Esophagus (tissue), 2 donors: Measurements from ENCODE around the gene CLCN1. TPM values are rescaled to one million over a fixed set of nuclear protein-coding genes. Genes with fewer than 3 reads are reported as not detected.

ENCODE experiments used
- H3K27ac ChIP-seq, 2 donors: one replicate each; pipeline ENCODE4 v1.5.1; 2013; ENCODE audit warnings: low read depth in 2 of 2, mild to moderate bottlenecking in 2 of 2, inconsistent platforms in 1 of 2, low read length in 1 of 2, moderate library complexity in 1 of 2
- H3K27me3 ChIP-seq, 2 donors: one replicate each; pipeline ENCODE4 v1.6.1; 2013; ENCODE audit warnings: low read length in 2 of 2, control low read depth in 1 of 2, mild to moderate bottlenecking in 1 of 2; ENCODE audit not compliant: insufficient read depth in 2 of 2, control insufficient read depth in 1 of 2
- H3K36me3 ChIP-seq, 2 donors: one replicate each; pipeline ENCODE4 v1.6.1; 2013; ENCODE audit warnings: low read length in 1 of 2; ENCODE audit not compliant: control insufficient read depth in 2 of 2, insufficient read depth in 2 of 2
- H3K4me1 ChIP-seq, 2 donors: one replicate each; pipeline ENCODE4 v1.6.1; 2013; ENCODE audit warnings: low read length in 1 of 2; ENCODE audit not compliant: control insufficient read depth in 2 of 2, insufficient read depth in 2 of 2
- H3K4me3 ChIP-seq, 2 donors: one replicate each; pipeline ENCODE4 v1.5.1; 2013; ENCODE audit warnings: low read length in 2 of 2, mild to moderate bottlenecking in 2 of 2, low read depth in 1 of 2, moderate library complexity in 1 of 2
- H3K9me3 ChIP-seq, 2 donors: one replicate each; pipeline ENCODE4 v1.6.1; 2013; ENCODE audit warnings: mild to moderate bottlenecking in 2 of 2, low read depth in 1 of 2, low read length in 1 of 2, moderate library complexity in 1 of 2; ENCODE audit not compliant: control insufficient read depth in 2 of 2, insufficient read depth in 1 of 2
- WGBS, 2 donors: extraction: QIAGEN DNeasy Blood & Tissue Kit; methylation state at CpG; one replicate each; pipeline ENCODE4 v1.1.7; 2013; 5-methylcytosine and 5-hydroxymethylcytosine counted together
- polyA plus RNA-seq, 2 donors: library from polyadenylated mRNA; stranded (reverse); fragments of 200-250 nt; gene quantifications; one replicate each; pipeline ENCODE4 v1.2.3, GENCODE V29; 2013
- donor health status: healthy with polysubstance abuse.
- donor health status: Bipolar disorder and iron deficiency.

CLCN1 gene
- polyA plus RNA-seq, 2 donors, result 0.31 to 0.44 TPM

DNA sequence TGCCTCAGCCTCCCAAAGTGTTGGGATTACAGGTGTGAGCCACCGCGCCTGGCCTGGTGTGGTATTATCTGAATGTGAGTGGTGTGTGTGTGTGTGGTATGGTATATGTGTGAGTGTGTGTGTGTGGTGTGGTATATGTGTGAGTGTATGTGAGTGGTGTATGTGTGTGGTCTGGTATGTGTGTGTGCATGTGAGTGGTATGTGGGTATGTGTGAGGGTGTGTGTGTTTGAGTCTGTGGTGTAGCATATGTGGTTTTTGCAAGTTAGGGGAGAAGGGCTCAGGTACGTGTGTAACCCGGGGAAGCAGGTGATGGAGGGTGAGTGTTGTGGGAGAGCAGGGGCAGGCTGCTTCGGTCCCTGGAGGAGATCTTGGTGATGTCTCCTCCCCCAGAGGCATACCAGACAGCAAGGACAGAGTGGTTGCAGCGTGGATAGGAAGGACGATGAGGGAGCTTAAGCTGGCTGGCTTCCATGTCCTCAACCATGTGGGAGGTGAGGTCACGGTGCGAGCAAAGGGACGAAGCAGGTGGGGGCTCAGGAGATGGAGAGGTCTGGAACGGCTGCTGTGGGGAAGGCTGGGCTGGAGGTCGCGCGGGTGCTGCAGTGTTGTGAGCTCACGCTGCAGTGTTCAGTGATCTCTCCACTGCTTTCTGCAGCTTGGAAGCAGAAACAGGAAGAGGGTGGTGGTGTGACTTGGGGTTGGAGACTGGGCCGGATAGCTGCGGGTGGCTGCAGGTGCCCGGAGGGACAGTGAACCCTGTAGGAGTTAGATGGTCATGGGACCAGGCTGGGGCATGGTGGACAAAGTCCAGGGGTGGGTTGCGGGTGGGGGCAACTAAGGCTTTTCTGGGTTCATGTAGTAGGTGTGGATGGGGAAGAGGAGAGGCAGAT is 70.2 kb downstream of the CLCN1 start:
- Histone ChIP-seq H3K9me3 (no peaks in the 10 kb centered on the region), H3K36me3 (peaks cover 0 to 34% of the 10 kb centered on the region in 2 donors), H3K4me1 (peaks cover 17 to 37% of the 10 kb centered on the region in 2 donors), H3K27ac (peak overlapping the region; percentile 35 to 70), H3K27me3 (no peaks in the 10 kb centered on the region), H3K4me3 (no peak overlapping the region)
- WGBS, 2 donors, result 59 to 62% methylated on average over 19 of the region's 19 CpGs

DNA sequence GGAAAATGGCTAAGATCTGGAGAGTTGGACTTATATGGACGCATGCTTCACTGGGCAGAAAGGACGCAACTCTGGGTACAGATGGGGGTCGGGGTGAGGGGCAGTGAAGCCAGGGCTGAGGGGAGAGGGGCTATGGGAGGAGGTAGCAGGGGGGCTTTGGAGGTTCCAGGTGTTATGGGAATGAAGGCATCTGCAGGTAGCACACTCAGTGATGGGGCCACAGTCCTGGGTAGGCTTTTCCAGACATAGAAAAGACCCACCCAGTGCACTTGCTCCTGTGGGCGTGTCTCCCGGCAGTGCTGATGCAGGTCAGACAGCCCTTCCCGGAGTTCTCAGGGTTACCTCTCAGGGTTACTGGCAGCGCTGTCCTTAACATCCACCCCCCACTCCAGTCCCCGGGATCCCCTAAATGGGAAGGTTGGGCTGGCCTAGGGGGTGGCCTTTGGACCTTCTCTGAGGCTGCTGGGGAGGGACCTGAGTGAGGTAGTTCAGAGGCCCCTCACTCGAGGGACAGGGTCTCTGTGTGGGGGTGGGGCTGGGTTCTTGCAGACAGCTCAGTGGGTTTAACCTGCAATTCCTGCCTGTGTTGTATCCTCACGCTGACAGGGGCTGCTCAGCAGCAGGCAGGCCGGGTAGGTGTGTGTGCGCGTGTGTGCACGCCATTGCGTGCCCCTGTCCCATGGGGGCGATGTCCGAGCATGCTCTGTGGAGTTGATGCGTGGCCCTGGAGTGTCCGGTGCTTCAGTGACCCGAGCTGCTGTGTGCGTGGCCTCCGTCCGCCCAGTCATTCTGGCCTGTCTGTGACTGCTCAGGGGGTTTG is 71.5 kb downstream of the CLCN1 start:
- H3K27ac ChIP-seq, result peak overlapping the region in 1 of 2 donors; percentile 70
- no peaks in the 10 kb centered on the region for H3K9me3 ChIP-seq
- 78 to 86% methylated on average over 23 of the region's 23 CpGs for WGBS, 2 donors
- peaks cover 0 to 41% of the 10 kb centered on the region in 2 donors for H3K36me3 ChIP-seq
- no peaks in the 10 kb centered on the region for H3K27me3 ChIP-seq
- peaks cover 15 to 39% of the 10 kb centered on the region in 2 donors for H3K4me1 ChIP-seq
- no peak overlapping the region for H3K4me3 ChIP-seq

DNA sequence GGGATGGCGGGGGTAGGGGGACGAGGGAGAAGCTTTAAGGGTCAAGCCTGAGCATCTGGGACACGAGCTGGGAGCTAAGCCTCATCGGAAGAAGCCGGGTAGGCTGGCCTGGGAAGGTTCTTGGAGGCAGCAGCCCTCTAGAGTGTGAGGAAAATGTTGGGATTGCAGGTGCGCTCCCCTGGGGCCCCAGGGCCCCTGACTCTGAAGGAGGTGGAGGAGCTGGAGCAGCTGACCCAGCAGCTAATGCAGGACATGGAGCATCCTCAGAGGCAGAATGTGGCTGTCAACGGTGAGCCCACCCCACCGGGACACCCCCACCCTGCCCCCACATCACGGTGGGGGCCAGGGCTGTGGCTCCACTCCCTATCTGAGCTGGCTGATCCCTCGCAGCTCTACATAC is 72.1 kb downstream of the CLCN1 start:
- peaks cover 0 to 40% of the 10 kb centered on the region in 2 donors for H3K36me3 ChIP-seq
- no peaks in the 10 kb centered on the region for H3K27me3 ChIP-seq
- H3K9me3 ChIP-seq, result no peaks in the 10 kb centered on the region
- H3K4me3 ChIP-seq, result no peak overlapping the region
- peaks cover 10 to 34% of the 10 kb centered on the region in 2 donors for H3K4me1 ChIP-seq
- peak overlapping the region in 1 of 2 donors; percentile 56 for H3K27ac ChIP-seq
- WGBS, 2 donors, result 80 to 82% methylated on average over 8 to 10 of the region's 10 CpGs

DNA sequence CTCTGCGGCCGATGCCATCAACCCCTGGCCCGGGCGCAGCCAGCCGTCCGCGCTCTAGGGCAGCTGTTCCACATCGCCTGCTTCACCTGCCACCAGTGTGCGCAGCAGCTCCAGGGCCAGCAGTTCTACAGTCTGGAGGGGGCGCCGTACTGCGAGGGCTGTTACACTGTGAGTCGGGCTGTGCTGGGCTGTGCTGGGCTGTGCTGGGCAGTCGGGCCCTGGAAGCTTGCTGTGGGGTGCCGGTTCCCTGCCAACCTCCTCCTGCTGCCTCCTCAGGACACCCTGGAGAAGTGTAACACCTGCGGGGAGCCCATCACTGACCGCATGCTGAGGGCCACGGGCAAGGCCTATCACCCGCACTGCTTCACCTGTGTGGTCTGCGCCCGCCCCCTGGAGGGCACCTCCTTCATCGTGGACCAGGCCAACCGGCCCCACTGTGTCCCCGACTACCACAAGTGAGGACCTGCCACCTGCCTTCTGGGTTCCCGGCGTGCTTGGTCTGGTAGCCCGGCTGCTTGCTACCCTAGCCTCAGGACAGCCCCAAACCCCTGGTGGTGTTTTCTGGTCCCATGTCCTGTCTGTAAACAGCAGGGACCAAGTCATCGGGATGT is 72.7 kb downstream of the CLCN1 start:
- peaks cover 3 to 42% of the 10 kb centered on the region in 2 donors for H3K36me3 ChIP-seq
- no peaks in the 10 kb centered on the region for H3K9me3 ChIP-seq
- H3K4me3 ChIP-seq, result no peak overlapping the region
- H3K27ac ChIP-seq, result peak overlapping the region; percentile 12 to 56
- 85 to 87% methylated on average over 28 of the region's 28 CpGs for WGBS, 2 donors
- H3K27me3 ChIP-seq, result no peaks in the 10 kb centered on the region
- H3K4me1 ChIP-seq, result peaks cover 6 to 32% of the 10 kb centered on the region in 2 donors

DNA sequence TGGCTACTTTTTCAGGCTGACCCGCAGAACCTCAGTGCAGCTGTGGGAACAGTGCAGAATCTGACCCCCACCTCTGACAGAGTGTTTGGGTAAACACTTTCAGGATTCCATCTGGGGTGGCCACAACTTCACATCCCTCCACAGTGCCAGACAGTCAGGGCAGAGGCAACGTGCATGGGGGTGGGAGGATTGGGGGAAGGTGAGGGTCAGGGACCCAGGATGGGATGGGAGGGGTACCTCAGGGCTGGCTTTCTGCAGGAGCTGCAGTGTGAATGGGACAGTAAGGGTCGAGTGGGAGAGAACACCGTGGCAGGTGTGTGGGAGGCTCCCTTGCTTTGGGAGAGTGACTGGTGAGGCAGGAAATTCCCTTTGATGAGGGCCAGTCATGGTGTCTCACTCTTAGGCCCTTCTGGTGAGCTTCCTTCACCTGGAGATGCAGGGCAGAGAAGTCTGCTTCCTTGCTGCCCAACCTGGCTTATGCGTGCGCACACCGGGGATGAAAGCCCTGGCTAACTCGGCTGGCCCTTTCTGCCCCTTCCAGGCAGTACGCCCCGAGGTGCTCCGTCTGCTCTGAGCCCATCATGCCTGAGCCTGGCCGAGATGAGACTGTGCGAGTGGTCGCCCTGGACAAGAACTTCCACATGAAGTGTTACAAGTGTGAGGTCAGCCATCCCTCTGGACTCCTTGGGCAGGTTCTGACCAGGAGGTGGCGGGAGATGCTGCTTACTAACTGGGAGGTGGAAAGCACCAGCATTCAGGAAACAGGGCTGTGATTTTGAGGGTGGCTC is 73.6 kb downstream of the CLCN1 start:
- 78 to 84% methylated on average over 15 of the region's 15 CpGs for WGBS, 2 donors
- H3K27ac ChIP-seq, result peak overlapping the region; percentile 16 to 27
- H3K9me3 ChIP-seq, result no peaks in the 10 kb centered on the region
- no peaks in the 10 kb centered on the region for H3K27me3 ChIP-seq
- H3K4me1 ChIP-seq, result peaks cover 4 to 31% of the 10 kb centered on the region in 2 donors
- peaks cover 3 to 45% of the 10 kb centered on the region in 2 donors for H3K36me3 ChIP-seq
- no peak overlapping the region for H3K4me3 ChIP-seq

DNA sequence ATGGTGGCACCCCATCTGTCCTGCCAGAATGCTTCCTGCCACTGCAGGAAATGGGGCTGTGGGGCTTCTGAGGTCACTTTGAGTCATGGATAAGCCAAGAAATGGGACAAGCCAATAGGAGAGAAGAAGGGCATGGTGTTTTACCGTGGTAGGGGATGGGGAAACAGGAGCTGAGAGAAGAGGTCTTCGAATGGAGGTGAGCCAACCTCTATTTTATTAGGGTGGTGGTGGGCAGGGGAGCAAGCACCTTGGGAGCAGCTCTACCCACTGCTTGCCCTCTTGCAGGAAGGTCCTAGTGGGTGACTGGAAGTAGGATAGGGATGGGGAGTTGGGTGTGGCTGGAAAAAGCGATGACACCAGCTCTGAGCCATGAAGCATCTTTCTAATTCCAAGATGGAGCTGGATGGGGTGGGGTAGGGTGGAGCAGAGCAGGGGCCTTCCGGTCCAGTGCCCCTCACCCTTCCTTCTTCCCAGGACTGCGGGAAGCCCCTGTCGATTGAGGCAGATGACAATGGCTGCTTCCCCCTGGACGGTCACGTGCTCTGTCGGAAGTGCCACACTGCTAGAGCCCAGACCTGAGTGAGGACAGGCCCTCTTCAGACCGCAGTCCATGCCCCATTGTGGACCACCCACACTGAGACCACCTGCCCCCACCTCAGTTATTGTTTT is 74.3 kb downstream of the CLCN1 start:
- H3K9me3 ChIP-seq, result no peaks in the 10 kb centered on the region
- 87 to 89% methylated on average over 10 of the region's 10 CpGs for WGBS, 2 donors
- peak overlapping the region; percentile 8 to 65 for H3K27ac ChIP-seq
- H3K36me3 ChIP-seq, result peaks cover 3 to 52% of the 10 kb centered on the region in 2 donors
- H3K27me3 ChIP-seq, result no peaks in the 10 kb centered on the region
- H3K4me1 ChIP-seq, result peaks cover 4 to 25% of the 10 kb centered on the region in 2 donors
- no peak overlapping the region for H3K4me3 ChIP-seq

DNA sequence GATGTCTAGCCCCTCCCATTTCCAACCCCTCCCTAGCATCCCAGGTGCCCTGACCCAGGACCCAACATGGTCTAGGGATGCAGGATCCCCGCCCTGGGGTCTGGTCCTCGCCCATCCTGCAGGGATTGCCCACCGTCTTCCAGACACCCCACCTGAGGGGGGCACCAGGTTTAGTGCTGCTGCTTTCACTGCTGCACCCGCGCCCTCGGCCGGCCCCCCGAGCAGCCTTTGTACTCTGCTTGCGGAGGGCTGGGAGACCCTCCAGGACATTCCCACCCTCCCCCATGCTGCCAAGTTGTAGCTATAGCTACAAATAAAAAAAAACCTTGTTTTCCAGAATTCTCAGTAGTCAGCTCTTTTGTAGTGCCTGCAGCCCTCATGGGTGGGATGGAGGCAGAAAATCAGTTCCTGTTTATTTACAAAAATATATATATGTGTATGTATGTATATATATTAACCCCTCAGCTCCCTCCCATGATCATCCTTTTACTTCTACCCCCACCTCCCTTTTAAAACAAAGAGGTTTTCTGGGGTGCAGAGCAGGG is 74.9 kb downstream of the CLCN1 start:
- H3K36me3 ChIP-seq, result peaks cover 7 to 58% of the 10 kb centered on the region in 2 donors
- H3K4me1 ChIP-seq, result peaks cover 4 to 22% of the 10 kb centered on the region in 2 donors
- no peaks in the 10 kb centered on the region for H3K27me3 ChIP-seq
- H3K4me3 ChIP-seq, result no peak overlapping the region
- 84 to 88% methylated on average over 9 of the region's 9 CpGs for WGBS, 2 donors
- H3K27ac ChIP-seq, result peak overlapping the region; percentile 74 to 90
- no peaks in the 10 kb centered on the region for H3K9me3 ChIP-seq

DNA sequence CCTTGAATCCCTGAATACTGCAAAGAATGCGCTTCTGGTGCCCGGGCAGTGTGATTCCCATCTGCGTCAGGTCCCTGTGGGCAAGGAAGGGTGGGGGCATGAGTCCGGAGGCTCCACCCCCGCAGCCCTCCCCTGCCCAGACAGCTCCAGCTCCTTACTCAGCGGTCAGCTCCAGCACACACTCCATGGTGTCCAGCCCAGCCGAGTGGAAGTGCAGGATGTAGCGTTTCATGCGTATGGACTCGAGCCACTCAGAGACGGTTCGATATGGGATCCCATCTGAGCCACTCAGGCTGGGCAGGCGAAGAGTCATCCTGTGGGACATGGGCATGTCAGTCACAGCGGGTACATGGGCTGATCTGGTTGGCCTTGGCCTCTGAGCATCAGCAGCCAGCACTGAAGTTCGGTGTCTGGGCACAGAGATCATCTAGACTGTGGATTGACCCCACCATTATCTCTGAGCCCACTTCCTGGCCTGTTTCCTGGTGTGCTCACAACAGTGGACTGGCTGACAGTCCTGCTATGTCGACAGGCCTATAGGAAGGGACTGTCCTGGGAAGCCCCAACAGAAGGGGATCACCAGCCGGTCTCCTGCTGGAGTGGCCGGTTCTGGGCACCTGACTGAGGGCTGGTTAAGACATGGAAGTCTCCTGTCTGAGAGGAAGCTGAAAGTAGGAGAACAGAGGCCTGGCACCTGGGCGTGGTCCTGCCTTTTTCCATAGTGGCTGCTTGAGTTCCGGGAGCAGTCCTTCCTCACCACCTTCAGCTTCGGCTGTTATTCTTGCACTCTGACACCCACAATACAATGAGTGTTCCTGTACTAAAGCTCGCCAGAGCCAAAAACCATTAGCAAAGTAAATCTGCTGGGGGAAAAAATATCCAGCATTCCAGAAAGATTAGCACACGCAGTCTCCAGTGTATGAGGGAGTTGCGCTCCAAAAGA is 75.8 kb downstream of the CLCN1 start:
- peaks cover 0 to 16% of the 10 kb centered on the region in 2 donors for H3K4me1 ChIP-seq
- H3K36me3 ChIP-seq, result peaks cover 8 to 63% of the 10 kb centered on the region in 2 donors
- H3K27me3 ChIP-seq, result no peaks in the 10 kb centered on the region
- H3K4me3 ChIP-seq, result no peak overlapping the region
- WGBS, 2 donors, result 52 to 57% methylated on average over 24 of the region's 24 CpGs
- H3K27ac ChIP-seq, result peak overlapping the region; percentile 85 to 90
- no peaks in the 10 kb centered on the region for H3K9me3 ChIP-seq
